Measurements from ENCODE around the gene ANKRD27.
"Not testable (repeated sequence)": the region's sequence is repeated elsewhere in the genome, so short reads cannot be mapped to it uniquely, and the experiment has no call there.

ANKRD27 gene

GRCh38 chr19:32656379-32656778 lies 18.6 kb downstream of the ANKRD27 start:
- DNase-seq (ENCODE audit: low read depth in 2 of 2, low spot score in 1 of 2), result not testable (repeated sequence)

- DNase-seq (ENCODE audit: low read depth in 2 of 2, low spot score in 1 of 2), result no peak
These were observed 21.4 kb downstream of the ANKRD27 start for GRCh38 chr19:32653599-32653915.

GRCh38 chr19:32652894-32653598 lies 21.9 kb downstream of the ANKRD27 start:
- DNase-seq (ENCODE audit: low read depth in 2 of 2, low spot score in 1 of 2), result no peak

- not testable (repeated sequence) for DNase-seq (ENCODE audit: low read depth in 2 of 2, low spot score in 1 of 2)
These were observed 22.6 kb downstream of the ANKRD27 start for GRCh38 chr19:32652331-32652730.

GRCh38 chr19:32651729-32652140 lies 23.2 kb downstream of the ANKRD27 start:
- no peak for DNase-seq (ENCODE audit: low read depth in 2 of 2, low spot score in 1 of 2)

- no peak for DNase-seq (ENCODE audit: low read depth in 2 of 2, low spot score in 1 of 2)
These were observed 24.3 kb downstream of the ANKRD27 start for GRCh38 chr19:32650671-32651070.

- DNase-seq (ENCODE audit: low read depth in 2 of 2, low spot score in 1 of 2), result no peak
These were observed 25.2 kb downstream of the ANKRD27 start for GRCh38 chr19:32649751-32650150.

GRCh38 chr19:32647361-32647760 lies 27.6 kb downstream of the ANKRD27 start:
- no peak for DNase-seq (ENCODE audit: low read depth in 2 of 2, low spot score in 1 of 2)

GRCh38 chr19:32646556-32646955 lies 28.4 kb downstream of the ANKRD27 start:
- no peak for DNase-seq (ENCODE audit: low read depth in 2 of 2, low spot score in 1 of 2)

- DNase-seq (ENCODE audit: low read depth in 2 of 2, low spot score in 1 of 2), result peak in 1 of 2 donors; percentile 30
These were observed 32.2 kb downstream of the ANKRD27 start for GRCh38 chr19:32642771-32643170.

- no peak for DNase-seq (ENCODE audit: low read depth in 2 of 2, low spot score in 1 of 2)
These were observed 36.4 kb downstream of the ANKRD27 start for GRCh38 chr19:32638625-32639024.

GRCh38 chr19:32637480-32637879 lies 37.5 kb downstream of the ANKRD27 start:
- DNase-seq (ENCODE audit: low read depth in 2 of 2, low spot score in 1 of 2), result no peak

- DNase-seq (ENCODE audit: low read depth in 2 of 2, low spot score in 1 of 2), result no peak
These were observed 43.6 kb downstream of the ANKRD27 start for GRCh38 chr19:32631381-32631780.

- no peak for DNase-seq (ENCODE audit: low read depth in 2 of 2, low spot score in 1 of 2)
These were observed 44.6 kb downstream of the ANKRD27 start for GRCh38 chr19:32630338-32630737.

- DNase-seq (ENCODE audit: low read depth in 2 of 2, low spot score in 1 of 2), result no peak
These were observed 47.2 kb downstream of the ANKRD27 start for GRCh38 chr19:32627714-32628270.

- no peak for DNase-seq (ENCODE audit: low read depth in 2 of 2, low spot score in 1 of 2)
These were observed 48.0 kb downstream of the ANKRD27 start for GRCh38 chr19:32626969-32627368.

GRCh38 chr19:32624410-32624809 lies 50.6 kb downstream of the ANKRD27 start:
- no peak for DNase-seq (ENCODE audit: low read depth in 2 of 2, low spot score in 1 of 2)

- DNase-seq (ENCODE audit: low read depth in 2 of 2, low spot score in 1 of 2), result no peak
These were observed 53.0 kb downstream of the ANKRD27 start for GRCh38 chr19:32622002-32622401.

GRCh38 chr19:32619051-32619685 lies 55.8 kb downstream of the ANKRD27 start:
- no peak for DNase-seq (ENCODE audit: low read depth in 2 of 2, low spot score in 1 of 2)

GRCh38 chr19:32615569-32615968 lies 59.4 kb downstream of the ANKRD27 start:
- no peak for DNase-seq (ENCODE audit: low read depth in 2 of 2, low spot score in 1 of 2)

- no peak for DNase-seq (ENCODE audit: low read depth in 2 of 2, low spot score in 1 of 2)
These were observed 60.1 kb downstream of the ANKRD27 start for GRCh38 chr19:32614916-32615315.

GRCh38 chr19:32613008-32613407 lies 62.0 kb downstream of the ANKRD27 start:
- no peak for DNase-seq (ENCODE audit: low read depth in 2 of 2, low spot score in 1 of 2)

- DNase-seq (ENCODE audit: low read depth in 2 of 2, low spot score in 1 of 2), result no peak
These were observed 63.8 kb downstream of the ANKRD27 start for GRCh38 chr19:32611161-32611560.
